Raji (cell line): ENCODE results near the gene BIRC3.

Source experiments
- POLR2A ChIP-seq: IDR thresholded peaks from 2 replicates; pipeline ENCODE4 v1.6.1; 2011; ENCODE audit warnings: low read depth, low read length, control low read depth; ENCODE audit not compliant: insufficient read depth

The BIRC3 gene

DNA sequence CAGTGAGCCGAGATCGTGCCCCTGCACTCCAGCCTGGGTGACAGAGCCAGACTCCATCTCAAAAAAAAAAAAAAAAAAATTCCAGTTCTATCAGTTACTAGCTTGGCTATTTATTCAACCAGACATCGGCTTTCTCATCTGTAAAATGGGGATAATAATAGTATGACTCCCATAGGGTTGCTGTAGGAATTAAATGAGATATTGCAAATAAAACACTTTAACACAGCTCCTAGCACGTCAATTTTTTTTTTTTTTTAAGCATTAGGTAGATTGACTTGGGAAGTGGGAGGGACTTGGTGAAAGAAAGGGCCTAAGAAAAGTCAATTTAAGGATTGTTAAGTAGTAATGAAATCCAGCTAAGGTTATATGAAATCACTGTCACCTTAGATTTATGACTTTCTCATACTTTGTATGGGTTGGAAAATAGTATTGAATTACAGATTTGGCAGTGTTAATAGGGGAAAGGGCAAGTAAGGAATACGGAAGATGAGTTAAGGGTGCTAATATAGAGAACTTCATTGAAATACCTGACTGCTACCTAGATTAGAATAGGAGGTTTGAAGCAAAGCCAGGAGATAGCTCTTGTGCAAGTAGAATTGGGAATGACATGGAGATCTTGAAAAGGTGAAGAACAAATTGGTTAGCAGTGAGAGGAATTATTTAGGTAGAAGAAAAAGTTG lies 58.6 kb downstream of the BIRC3 start:
- no peak for TF ChIP-seq POLR2A

- TF ChIP-seq POLR2A, result no peak
Observed at GRCh38 chr11:102377891-102378290, 60.6 kb downstream of the BIRC3 start.

- TF ChIP-seq POLR2A, result no peak
Observed at GRCh38 chr11:102378818-102379217, 61.5 kb downstream of the BIRC3 start.

DNA sequence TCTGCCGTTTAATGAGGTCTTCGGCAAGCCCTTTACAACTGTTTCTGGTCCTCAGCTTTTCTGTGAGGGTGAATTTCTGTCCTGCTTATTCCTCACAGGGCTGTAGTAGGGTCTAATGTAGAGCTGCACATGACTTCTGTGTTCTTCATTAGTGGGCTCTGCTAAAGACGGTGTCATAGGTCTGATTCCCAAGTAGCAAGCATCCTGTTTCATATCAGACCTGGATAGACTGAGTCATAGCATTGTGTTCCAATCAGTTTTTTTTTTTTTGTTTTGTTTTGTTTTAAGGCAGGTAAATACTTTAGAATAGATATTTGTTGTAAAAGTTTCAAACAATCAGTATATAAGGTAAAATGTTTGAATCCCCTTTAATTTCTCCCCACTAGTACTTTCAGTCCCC lies 65.1 kb downstream of the BIRC3 start:
- no peak for TF ChIP-seq POLR2A

- no peak for TF ChIP-seq POLR2A
Observed at GRCh38 chr11:102383839-102384238, 66.6 kb downstream of the BIRC3 start.

GRCh38 chr11:102384419-102385079 lies 67.3 kb downstream of the BIRC3 start:
- TF ChIP-seq POLR2A, result no peak

- TF ChIP-seq POLR2A, result no peak
Observed at GRCh38 chr11:102385085-102386007, 68.1 kb downstream of the BIRC3 start.

DNA sequence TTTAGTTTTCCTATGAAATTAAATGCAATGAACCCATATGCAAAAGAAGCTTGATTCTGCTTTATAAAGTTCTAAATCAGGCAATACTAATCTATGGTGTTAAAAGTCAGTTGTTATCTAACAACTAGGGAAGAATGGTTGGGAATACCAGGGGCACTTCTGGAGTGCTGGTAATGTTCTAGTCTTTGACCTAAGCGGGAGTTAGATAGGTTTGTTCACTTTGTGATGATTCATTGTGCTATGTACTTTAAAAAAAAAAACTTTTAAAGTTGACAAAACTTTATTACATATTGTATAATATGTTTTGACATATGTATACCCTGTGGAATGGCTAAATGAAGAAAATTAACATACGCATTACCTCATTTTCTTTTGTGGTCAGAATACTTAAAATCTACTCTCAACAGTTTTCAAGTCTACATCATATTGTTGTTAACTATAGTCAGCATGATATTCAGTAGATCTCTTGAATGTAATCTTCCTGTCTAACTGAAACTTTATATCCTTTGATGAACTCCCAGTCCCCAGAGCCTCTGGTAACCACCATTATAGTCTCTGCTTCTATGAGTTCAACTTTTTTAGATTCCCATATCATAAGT lies 69.0 kb downstream of the BIRC3 start:
- TF ChIP-seq POLR2A, result no peak

GRCh38 chr11:102387043-102387781 lies 69.9 kb downstream of the BIRC3 start:
- TF ChIP-seq POLR2A, result no peak
